Nephron (organoid): ENCODE measurements around the gene TAP1.
"Not testable (repeated sequence)": the region's sequence is repeated elsewhere in the genome, so short reads cannot be mapped to it uniquely, and the experiment has no call there.

ENCODE experiments used
- H3K27ac Mint-ChIP-seq, 3 experiments: 2 replicates each; pipeline ENCODE4 v1.8.0; 2020; ENCODE audit warnings: mixed read lengths in 3 of 3, mild to moderate bottlenecking in 2 of 3, moderate library complexity in 1 of 3
- H3K27me3 Mint-ChIP-seq: 2 replicates; pipeline ENCODE4 v1.8.0; 2021; ENCODE audit warnings: low read depth, mild to moderate bottlenecking, moderate library complexity, mixed read lengths
- H3K36me3 Mint-ChIP-seq: 2 replicates; pipeline ENCODE4 v1.8.0; 2020; ENCODE audit warnings: low read depth, mixed read lengths
- H3K4me1 Mint-ChIP-seq: 2 replicates; pipeline ENCODE4 v1.8.0; 2020; ENCODE audit warnings: mixed read lengths
- H3K4me3 Mint-ChIP-seq, 3 experiments: 2 replicates each; pipeline ENCODE4 v1.8.0; 2020; ENCODE audit warnings: mild to moderate bottlenecking in 3 of 3, mixed read lengths in 3 of 3, moderate library complexity in 2 of 3
- H3K9me3 Mint-ChIP-seq: 2 replicates; pipeline ENCODE4 v1.8.0; 2020; ENCODE audit warnings: mixed read lengths
- CTCF ChIP-seq, 3 experiments: fragments of 200-600 bp; sonication (generic); IDR thresholded peaks; one replicate each; pipeline ENCODE4 v1.5.0; 2021; ENCODE audit warnings: antibody characterized with exemption in 3 of 3; ENCODE audit not compliant: unreplicated experiment in 3 of 3

The TAP1 gene

GRCh38 chr6:32814145-32814544 is 39.4 kb downstream of the TAP1 start:
- H3K4me3 Mint-ChIP-seq = no peak overlapping the region

GRCh38 chr6:32809171-32809570 is 44.3 kb downstream of the TAP1 start:
- no peak for TF ChIP-seq CTCF (IDR thresholded peaks at IDR 0.05; ENCODE audit: unreplicated experiment in 3 of 3)
- no peak overlapping the region for H3K27ac Mint-ChIP-seq
- no peak overlapping the region for H3K4me3 Mint-ChIP-seq
- H3K9me3 Mint-ChIP-seq = no peaks in the 10 kb centered on the region
- no peaks in the 10 kb centered on the region for H3K4me1 Mint-ChIP-seq
- H3K27me3 Mint-ChIP-seq = peaks cover 46% of the 10 kb centered on the region
- no peaks in the 10 kb centered on the region for H3K36me3 Mint-ChIP-seq

More at GRCh38 chr6:32814145-32814544, 39.4 kb downstream of the TAP1 start:
- Mint-ChIP-seq H3K36me3 (no peaks in the 10 kb centered on the region), H3K4me1 (no peaks in the 10 kb centered on the region), H3K27ac (no peak overlapping the region), H3K9me3 (no peaks in the 10 kb centered on the region), H3K27me3 (peaks cover 16% of the 10 kb centered on the region)
- TF ChIP-seq CTCF (IDR thresholded peaks at IDR 0.05; ENCODE audit: unreplicated experiment in 3 of 3) = no peak

- Mint-ChIP-seq H3K27ac (no peak overlapping the region), H3K27me3 (peaks cover 56% of the 10 kb centered on the region), H3K9me3 (no peaks in the 10 kb centered on the region), H3K4me3 (no peak overlapping the region), H3K4me1 (no peaks in the 10 kb centered on the region), H3K36me3 (no peaks in the 10 kb centered on the region)
- no peak for TF ChIP-seq CTCF (IDR thresholded peaks at IDR 0.05; ENCODE audit: unreplicated experiment in 3 of 3)
These were observed 46.4 kb downstream of the TAP1 start for GRCh38 chr6:32807020-32807580.

- peaks cover 70% of the 10 kb centered on the region for H3K27me3 Mint-ChIP-seq
- H3K4me3 Mint-ChIP-seq, H3K36me3 Mint-ChIP-seq, H3K9me3 Mint-ChIP-seq, H3K27ac Mint-ChIP-seq, H3K4me1 Mint-ChIP-seq: not testable (repeated sequence)
These were observed 48.1 kb downstream of the TAP1 start for GRCh38 chr6:32805404-32805803.

GRCh38 chr6:32803416-32803815 is 50.1 kb downstream of the TAP1 start:
- Mint-ChIP-seq H3K4me3 (no peak overlapping the region), H3K27me3 (peaks cover 82% of the 10 kb centered on the region), H3K36me3 (no peaks in the 10 kb centered on the region), H3K27ac (no peak overlapping the region), H3K9me3 (peaks cover 5% of the 10 kb centered on the region), H3K4me1 (no peaks in the 10 kb centered on the region)
- TF ChIP-seq CTCF (IDR thresholded peaks at IDR 0.05; ENCODE audit: unreplicated experiment in 3 of 3) = no peak

GRCh38 chr6:32799740-32800139 is 53.8 kb downstream of the TAP1 start:
- no peaks in the 10 kb centered on the region for H3K4me1 Mint-ChIP-seq
- H3K27ac Mint-ChIP-seq = no peak overlapping the region
- H3K4me3 Mint-ChIP-seq = no peak overlapping the region
- peaks cover 82% of the 10 kb centered on the region for H3K27me3 Mint-ChIP-seq
- no peak for TF ChIP-seq CTCF (IDR thresholded peaks at IDR 0.05; ENCODE audit: unreplicated experiment in 3 of 3)
- H3K9me3 Mint-ChIP-seq = peaks cover 7% of the 10 kb centered on the region
- H3K36me3 Mint-ChIP-seq = no peaks in the 10 kb centered on the region
